Liver (tissue), 3 donors: Measurements from ENCODE around the gene EFCC1.

ENCODE experiments used
- FOXA1 ChIP-seq: IDR thresholded peaks from 2 replicates; pipeline ENCODE4 v1.6.1; 2016; ENCODE audit warnings: antibody characterized with exemption
- FOXA2 ChIP-seq: IDR thresholded peaks from 2 replicates; pipeline ENCODE4 v1.6.1; 2016; ENCODE audit warnings: antibody characterized with exemption
- GABPA ChIP-seq, 2 donors: IDR thresholded peaks in 1 of 2; conservative IDR thresholded peaks in 1 of 2; 2 replicates each; pipeline ENCODE4 v1.6.1; 2016; ENCODE audit warnings: antibody characterized with exemption in 2 of 2, mild to moderate bottlenecking in 1 of 2, moderate library complexity in 1 of 2
- HNF4A ChIP-seq, 2 donors: conservative IDR thresholded peaks; 2 replicates each; pipeline ENCODE4 v1.6.1; 2016; ENCODE audit warnings: antibody characterized with exemption in 2 of 2, mild to moderate bottlenecking in 2 of 2
- RXRA ChIP-seq, 2 donors: IDR thresholded peaks; 2 replicates each; pipeline ENCODE4 v1.6.1; 2017 to 2018; ENCODE audit warnings: antibody characterized with exemption in 2 of 2, mild to moderate bottlenecking in 1 of 2
- SP1 ChIP-seq: IDR thresholded peaks from 2 replicates; pipeline ENCODE4 v1.6.1; 2018; ENCODE audit warnings: antibody characterized with exemption, mild to moderate bottlenecking
- TAF1 ChIP-seq: conservative IDR thresholded peaks from 2 replicates; pipeline ENCODE4 v1.6.1; 2016; ENCODE audit warnings: antibody characterized with exemption, mild to moderate bottlenecking
- TF ChIP-seq, protein P1 (sequence below): fragments of 150-350 bp; IDR thresholded peaks from 2 replicates; pipeline ENCODE4 v1.5.1; 2017; ENCODE audit warnings: improper control_type of control experiment, low read depth, low read length; ENCODE audit not compliant: missing input control
- TF ChIP-seq, protein P2 (sequence below): IDR thresholded peaks from 2 replicates; pipeline ENCODE4 v1.6.1; 2016; ENCODE audit warnings: antibody characterized with exemption
- TF ChIP-seq, protein P3 (sequence below): IDR thresholded peaks from 2 replicates; pipeline ENCODE4 v1.6.1; 2016; ENCODE audit warnings: antibody characterized with exemption, mild to moderate bottlenecking
- TF ChIP-seq, protein P4 (sequence below): IDR thresholded peaks from 2 replicates; pipeline ENCODE4 v1.6.1; 2016; ENCODE audit warnings: antibody characterized with exemption
- TF ChIP-seq, protein P5 (sequence below): IDR thresholded peaks from 2 replicates; pipeline ENCODE4 v1.6.1; 2016; ENCODE audit warnings: antibody characterized with exemption
- donor health status: healthy.
- donor health status: healthy.

DNA sequence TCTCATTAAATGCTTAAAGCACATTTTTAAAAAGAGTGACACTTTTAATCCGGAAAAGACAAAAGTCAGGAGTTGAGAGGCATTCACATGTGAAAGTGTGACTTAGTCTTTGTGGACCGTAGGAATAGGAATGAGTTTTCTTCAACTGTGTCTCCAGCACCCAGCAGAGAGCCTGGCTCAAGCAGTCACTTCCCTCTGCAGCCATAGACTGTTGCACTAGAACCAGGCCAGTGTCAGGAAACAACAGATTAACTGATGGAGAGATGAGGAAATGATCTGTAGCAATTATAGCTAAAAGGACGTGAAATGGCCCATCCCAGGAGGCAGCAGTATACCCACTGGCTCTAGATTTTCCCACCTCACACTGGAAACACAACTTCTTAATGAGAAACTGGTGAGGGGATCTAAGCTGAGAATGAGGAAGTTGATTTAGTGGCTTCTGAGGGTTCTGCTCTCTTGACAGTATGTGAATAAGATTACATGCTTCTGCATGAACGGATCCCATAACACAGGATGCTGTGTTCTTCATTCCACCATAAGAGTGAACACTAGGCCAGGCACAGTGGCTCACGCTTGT lies 27.0 kb upstream of the EFCC1 start:
- TF ChIP-seq, protein P1, sequence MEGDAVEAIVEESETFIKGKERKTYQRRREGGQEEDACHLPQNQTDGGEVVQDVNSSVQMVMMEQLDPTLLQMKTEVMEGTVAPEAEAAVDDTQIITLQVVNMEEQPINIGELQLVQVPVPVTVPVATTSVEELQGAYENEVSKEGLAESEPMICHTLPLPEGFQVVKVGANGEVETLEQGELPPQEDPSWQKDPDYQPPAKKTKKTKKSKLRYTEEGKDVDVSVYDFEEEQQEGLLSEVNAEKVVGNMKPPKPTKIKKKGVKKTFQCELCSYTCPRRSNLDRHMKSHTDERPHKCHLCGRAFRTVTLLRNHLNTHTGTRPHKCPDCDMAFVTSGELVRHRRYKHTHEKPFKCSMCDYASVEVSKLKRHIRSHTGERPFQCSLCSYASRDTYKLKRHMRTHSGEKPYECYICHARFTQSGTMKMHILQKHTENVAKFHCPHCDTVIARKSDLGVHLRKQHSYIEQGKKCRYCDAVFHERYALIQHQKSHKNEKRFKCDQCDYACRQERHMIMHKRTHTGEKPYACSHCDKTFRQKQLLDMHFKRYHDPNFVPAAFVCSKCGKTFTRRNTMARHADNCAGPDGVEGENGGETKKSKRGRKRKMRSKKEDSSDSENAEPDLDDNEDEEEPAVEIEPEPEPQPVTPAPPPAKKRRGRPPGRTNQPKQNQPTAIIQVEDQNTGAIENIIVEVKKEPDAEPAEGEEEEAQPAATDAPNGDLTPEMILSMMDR, result no peak
- TF ChIP-seq, protein P2, sequence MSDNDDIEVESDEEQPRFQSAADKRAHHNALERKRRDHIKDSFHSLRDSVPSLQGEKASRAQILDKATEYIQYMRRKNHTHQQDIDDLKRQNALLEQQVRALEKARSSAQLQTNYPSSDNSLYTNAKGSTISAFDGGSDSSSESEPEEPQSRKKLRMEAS, result no peak
- TF ChIP-seq, protein P3, sequence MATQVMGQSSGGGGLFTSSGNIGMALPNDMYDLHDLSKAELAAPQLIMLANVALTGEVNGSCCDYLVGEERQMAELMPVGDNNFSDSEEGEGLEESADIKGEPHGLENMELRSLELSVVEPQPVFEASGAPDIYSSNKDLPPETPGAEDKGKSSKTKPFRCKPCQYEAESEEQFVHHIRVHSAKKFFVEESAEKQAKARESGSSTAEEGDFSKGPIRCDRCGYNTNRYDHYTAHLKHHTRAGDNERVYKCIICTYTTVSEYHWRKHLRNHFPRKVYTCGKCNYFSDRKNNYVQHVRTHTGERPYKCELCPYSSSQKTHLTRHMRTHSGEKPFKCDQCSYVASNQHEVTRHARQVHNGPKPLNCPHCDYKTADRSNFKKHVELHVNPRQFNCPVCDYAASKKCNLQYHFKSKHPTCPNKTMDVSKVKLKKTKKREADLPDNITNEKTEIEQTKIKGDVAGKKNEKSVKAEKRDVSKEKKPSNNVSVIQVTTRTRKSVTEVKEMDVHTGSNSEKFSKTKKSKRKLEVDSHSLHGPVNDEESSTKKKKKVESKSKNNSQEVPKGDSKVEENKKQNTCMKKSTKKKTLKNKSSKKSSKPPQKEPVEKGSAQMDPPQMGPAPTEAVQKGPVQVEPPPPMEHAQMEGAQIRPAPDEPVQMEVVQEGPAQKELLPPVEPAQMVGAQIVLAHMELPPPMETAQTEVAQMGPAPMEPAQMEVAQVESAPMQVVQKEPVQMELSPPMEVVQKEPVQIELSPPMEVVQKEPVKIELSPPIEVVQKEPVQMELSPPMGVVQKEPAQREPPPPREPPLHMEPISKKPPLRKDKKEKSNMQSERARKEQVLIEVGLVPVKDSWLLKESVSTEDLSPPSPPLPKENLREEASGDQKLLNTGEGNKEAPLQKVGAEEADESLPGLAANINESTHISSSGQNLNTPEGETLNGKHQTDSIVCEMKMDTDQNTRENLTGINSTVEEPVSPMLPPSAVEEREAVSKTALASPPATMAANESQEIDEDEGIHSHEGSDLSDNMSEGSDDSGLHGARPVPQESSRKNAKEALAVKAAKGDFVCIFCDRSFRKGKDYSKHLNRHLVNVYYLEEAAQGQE, result no peak
- no peak for TF ChIP-seq RXRA (IDR thresholded peaks at IDR 0.05)
- no peak for TF ChIP-seq TAF1
- TF ChIP-seq, protein P4, sequence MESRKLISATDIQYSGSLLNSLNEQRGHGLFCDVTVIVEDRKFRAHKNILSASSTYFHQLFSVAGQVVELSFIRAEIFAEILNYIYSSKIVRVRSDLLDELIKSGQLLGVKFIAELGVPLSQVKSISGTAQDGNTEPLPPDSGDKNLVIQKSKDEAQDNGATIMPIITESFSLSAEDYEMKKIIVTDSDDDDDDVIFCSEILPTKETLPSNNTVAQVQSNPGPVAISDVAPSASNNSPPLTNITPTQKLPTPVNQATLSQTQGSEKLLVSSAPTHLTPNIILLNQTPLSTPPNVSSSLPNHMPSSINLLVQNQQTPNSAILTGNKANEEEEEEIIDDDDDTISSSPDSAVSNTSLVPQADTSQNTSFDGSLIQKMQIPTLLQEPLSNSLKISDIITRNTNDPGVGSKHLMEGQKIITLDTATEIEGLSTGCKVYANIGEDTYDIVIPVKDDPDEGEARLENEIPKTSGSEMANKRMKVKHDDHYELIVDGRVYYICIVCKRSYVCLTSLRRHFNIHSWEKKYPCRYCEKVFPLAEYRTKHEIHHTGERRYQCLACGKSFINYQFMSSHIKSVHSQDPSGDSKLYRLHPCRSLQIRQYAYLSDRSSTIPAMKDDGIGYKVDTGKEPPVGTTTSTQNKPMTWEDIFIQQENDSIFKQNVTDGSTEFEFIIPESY, result no peak
- TF ChIP-seq, protein P5, sequence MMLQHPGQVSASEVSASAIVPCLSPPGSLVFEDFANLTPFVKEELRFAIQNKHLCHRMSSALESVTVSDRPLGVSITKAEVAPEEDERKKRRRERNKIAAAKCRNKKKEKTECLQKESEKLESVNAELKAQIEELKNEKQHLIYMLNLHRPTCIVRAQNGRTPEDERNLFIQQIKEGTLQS, result no peak
- no peak for TF ChIP-seq FOXA2
- TF ChIP-seq GABPA (IDR thresholded peaks at IDR 0.05 in 1 of 2, conservative IDR thresholded peaks at IDR 0.05 in 1 of 2), result no peak
- no peak for TF ChIP-seq FOXA1
- no peak for TF ChIP-seq SP1
- TF ChIP-seq HNF4A (conservative IDR thresholded peaks at IDR 0.05), result no peak
